HepG2 (cell line): ENCODE measurements around the gene PLD2. TPM values are rescaled to one million over a fixed set of nuclear protein-coding genes. Genes with fewer than 3 reads are reported as not detected.

ENCODE experiments used
- ATAC-seq: fragments of 200-7000 bp; cut with Tn5 transposase; 3 replicates; pipeline ENCODE4 v1.9.1; 2020; ENCODE audit warnings: mild to moderate bottlenecking, moderate library complexity
- BruUV-seq: library from RNA; stranded (reverse); fragments of 400-500 nt; replicated peaks from 2 replicates; lab custom pipeline; 2021; lab: Mats Ljungman, UMichigan
- CTCF ChIA-PET: fragments of 300-600 bp; formaldehyde crosslinking; extraction: SDS; loops from one replicate; lab custom pipeline; 2021; ENCODE audit warnings: low total read pairs, inconsistent platforms, low intra/inter-chr PET ratio; lab: Yijun Ruan, JAX
- POLR2A ChIA-PET: fragments of 350-600 bp; sonication (Branson Sonifier 250); formaldehyde crosslinking; loops from one replicate; lab custom pipeline; 2020; ENCODE audit warnings: antibody characterized with exemption, inconsistent platforms; lab: Yijun Ruan, JAX
- DNase-seq: peaks from one replicate; pipeline ENCODE4 v3.0.0-alpha.2; 2015; ENCODE audit warnings: low spot score
- FAIRE-seq: peaks from 3 replicates; lab custom pipeline; 2011; peaks lifted over from hg19 to GRCh38; lab: Jason Lieb, UNC
- H2AFZ ChIP-seq: one replicate; pipeline ENCODE4 v1.6.1; 2011; ENCODE audit warnings: low read length, inconsistent platforms
- H3K27ac ChIP-seq: fragments of 300-600 bp; 3 replicates; pipeline ENCODE4 v1.8.0; 2011; ENCODE audit warnings: mixed run types, mild to moderate bottlenecking, mixed read lengths, low read length, inconsistent platforms; ENCODE audit not compliant: insufficient read depth; ENCODE audit errors: extremely low read length
- H3K27me3 ChIP-seq, 2 experiments: fragments of 200-600 bp in 1 of 2; 2 replicates in 1 of 2; 3 replicates in 1 of 2; pipeline versions ENCODE4 v1.6.0 to v1.8.0; 2011; ENCODE audit warnings: low read length in 2 of 2, mild to moderate bottlenecking in 2 of 2, moderate library complexity in 2 of 2, inconsistent platforms in 1 of 2; ENCODE audit not compliant: insufficient read depth in 2 of 2, control insufficient read depth in 1 of 2
- H3K36me3 ChIP-seq, 2 experiments: fragments of 200-600 bp in 1 of 2; replicated peaks in 1 of 2; 2 replicates in 1 of 2; 3 replicates in 1 of 2; pipeline versions ENCODE4 v1.5.1 to v1.8.0; 2011; ENCODE audit warnings: low read length in 2 of 2, inconsistent platforms in 1 of 2; ENCODE audit not compliant: insufficient read depth in 2 of 2, control insufficient read depth in 1 of 2
- H3K4me1 ChIP-seq: 2 replicates; pipeline ENCODE4 v1.5.1; 2012; ENCODE audit warnings: low read length, inconsistent platforms; ENCODE audit not compliant: insufficient read depth
- H3K4me2 ChIP-seq: 2 replicates; pipeline ENCODE4 v1.6.0; 2011; ENCODE audit warnings: low read depth, low read length, inconsistent platforms
- H3K4me3 ChIP-seq, 3 experiments: fragments of 200-600 bp in 1 of 3; sonication (generic), shearing (Covaris generic) in 1 of 3; replicated peaks in 1 of 3; 2 replicates each; pipeline ENCODE4 v1.5.1; 2011 to 2016; ENCODE audit warnings: low read length in 3 of 3, inconsistent platforms in 2 of 3, low read depth in 2 of 3, mild to moderate bottlenecking in 2 of 3, control low read depth in 1 of 3, mixed read lengths in 1 of 3; ENCODE audit not compliant: insufficient read depth in 1 of 3
- H3K79me2 ChIP-seq: one replicate; pipeline ENCODE4 v1.6.1; 2011; ENCODE audit warnings: low read length, inconsistent platforms; ENCODE audit not compliant: insufficient read depth
- H3K9ac ChIP-seq: 2 replicates; pipeline ENCODE4 v1.6.0; 2011; ENCODE audit warnings: mild to moderate bottlenecking, low read depth, low read length, inconsistent platforms; ENCODE audit not compliant: insufficient read depth
- H3K9me3 ChIP-seq: 2 replicates; pipeline ENCODE4 v1.5.1; 2012; ENCODE audit warnings: mild to moderate bottlenecking, low read length
- H4K20me1 ChIP-seq: 2 replicates; pipeline ENCODE4 v1.6.0; 2011; ENCODE audit warnings: inconsistent platforms, mild to moderate bottlenecking, low read length, moderate library complexity; ENCODE audit not compliant: insufficient read depth
- CBFB ChIP-seq: sonication (generic); formaldehyde crosslinking; IDR thresholded peaks from 2 replicates; pipeline ENCODE4 v1.4.0; 2020; ENCODE audit warnings: missing genetic modification reagents
- CEBPG ChIP-seq: IDR thresholded peaks from 2 replicates; pipeline ENCODE4 v1.6.1; 2016
- DNMT1 ChIP-seq: sonication (generic); formaldehyde crosslinking; IDR thresholded peaks from 2 replicates; pipeline ENCODE4 v1.5.1; 2020; ENCODE audit warnings: mild to moderate bottlenecking, missing genetic modification reagents
- ELF1 ChIP-seq: sonication (generic); formaldehyde crosslinking; IDR thresholded peaks from 2 replicates; pipeline ENCODE4 v1.4.0; 2020; ENCODE audit warnings: missing genetic modification reagents
- MAFK ChIP-seq, 2 experiments: IDR thresholded peaks in 1 of 2; conservative IDR thresholded peaks in 1 of 2; 2 replicates each; pipeline ENCODE4 v1.6.1; 2011; ENCODE audit warnings: improper control_type of control experiment in 2 of 2, low read length in 2 of 2
- SMARCE1 ChIP-seq: fragments of 450-650 bp; IDR thresholded peaks from 2 replicates; pipeline ENCODE4 v1.6.1; 2017; ENCODE audit warnings: borderline replicate concordance
- TSC22D2 ChIP-seq: sonication (generic); formaldehyde crosslinking; IDR thresholded peaks from 2 replicates; pipeline ENCODE4 v1.5.1; 2020; ENCODE audit warnings: missing genetic modification reagents, mild to moderate bottlenecking, borderline replicate concordance
- ZBTB10 ChIP-seq: sonication (generic); formaldehyde crosslinking; IDR thresholded peaks from 2 replicates; pipeline ENCODE4 v1.4.0; 2020; ENCODE audit warnings: missing genetic modification reagents, borderline replicate concordance
- ZFP36L2 ChIP-seq: sonication (generic); formaldehyde crosslinking; IDR thresholded peaks from 2 replicates; pipeline ENCODE4 v1.4.0; 2020; ENCODE audit warnings: missing genetic modification reagents
- ZNF124 ChIP-seq: sonication (generic); formaldehyde crosslinking; IDR thresholded peaks from 2 replicates; pipeline ENCODE4 v1.4.0; 2020; ENCODE audit warnings: missing genetic modification reagents
- ZNF335 ChIP-seq: sonication (generic); formaldehyde crosslinking; IDR thresholded peaks from 2 replicates; pipeline ENCODE4 v1.4.0; 2020; ENCODE audit warnings: missing genetic modification reagents
- ZNF605 ChIP-seq: sonication (generic); formaldehyde crosslinking; IDR thresholded peaks from 2 replicates; pipeline ENCODE4 v1.8.0; 2022; ENCODE audit warnings: mild to moderate bottlenecking, missing genetic modification reagents
- ZNF740 ChIP-seq: sonication (generic); formaldehyde crosslinking; IDR thresholded peaks from 2 replicates; pipeline ENCODE4 v1.4.0; 2020; ENCODE audit warnings: missing genetic modification reagents
- WGBS: methylation state at CpG from one replicate; pipeline ENCODE4 v1.1.6; 2017; ENCODE audit warnings: low lambda C conversion rate; 5-methylcytosine and 5-hydroxymethylcytosine counted together
- in situ Hi-C: cut with HindIII; loops from 2 replicates; pipeline ENCODE4 v1.10.0; 2017; ENCODE audit warnings: low pct_unique_long_range_greater_than_20kb; ENCODE audit not compliant: extremely low pct_ligation_motif_present
- intact Hi-C: fragments of 100-400 bp; cut with micrococcal nuclease; formaldehyde crosslinking; loops from one replicate; pipeline ENCODE4 v1.10.0; 2022; ENCODE audit not compliant: unreplicated experiment
- polyA plus RNA-seq, 8 experiments: library from polyadenylated mRNA; depleted of rRNA in 3 of 8; stranded (reverse) in 7 of 8; unstranded in 1 of 8; fragments of >200 nt; fragmentation: Illumina TruSeq in 4 of 8; extraction: Trizol in 4 of 8; gene quantifications; 2 replicates each; pipeline versions ENCODE4 v1.2.1 to v1.2.3, GENCODE V29; 2011 to 2016; ENCODE audit warnings: low read depth in 4 of 8, missing spikeins in 1 of 8, mixed read lengths in 1 of 8; ENCODE audit not compliant: insufficient read depth in 1 of 8
- total RNA-seq, 5 experiments: library from RNA; depleted of rRNA; stranded (reverse); fragments of >200 nt; fragmentation: Illumina TruSeq; extraction: Trizol; gene quantifications; 2 replicates each; pipeline ENCODE4 v1.2.3, GENCODE V29; 2016; ENCODE audit warnings: low read depth in 1 of 5

PLD2 gene
- total and polyA plus RNA-seq, 2 of the 13 experiments (the other 11 are each of a cell fraction or from before 2014, with no cell fraction given), result 13.4 to 29.7 TPM

GRCh38 chr17:4782652-4783051, 24.3 kb upstream of the PLD2 start:
- Histone ChIP-seq H3K4me3 (no peak overlapping the region), H4K20me1 (no peaks in the 10 kb centered on the region), H3K27ac (no peak overlapping the region)
- POLR2A ChIA-PET, result interaction anchor here (0.6 kb wide), 2 partner anchors 14 to 61 kb away, joined by 3 read pairs; no protein-coding TSS in a partner anchor
- no peak for TF ChIP-seq ZNF605 (CRISPR knock-in tag)
- no peak for TF ChIP-seq MAFK (conservative IDR thresholded peaks at IDR 0.05 in 1 of 2, IDR thresholded peaks at IDR 0.05 in 1 of 2; ENCODE audit: low read length in 2 of 2)
- no peak for TF ChIP-seq ZBTB10 (CRISPR knock-in tag)
- no peak for TF ChIP-seq TSC22D2 (CRISPR knock-in tag)
- no peak for TF ChIP-seq ZNF124 (CRISPR knock-in tag)
- no peak for TF ChIP-seq SMARCE1
- no peak for TF ChIP-seq CBFB
- no peak for TF ChIP-seq ZFP36L2
- TF ChIP-seq ZNF740 (CRISPR knock-in tag), result no peak
- TF ChIP-seq DNMT1, result no peak
- no peak for TF ChIP-seq CEBPG (CRISPR knock-in tag)
- no peak for TF ChIP-seq ZNF335
- no peak for TF ChIP-seq ELF1 (CRISPR knock-in tag)
- TF ChIP-seq, all 625 proteins: peak for 0
- no TSS peak for BruUV-seq
- intact Hi-C loops, result no loop called here
- no peak for DNase-seq
- Histone ChIP-seq H3K9ac (no peak overlapping the region), H2AFZ (no peak overlapping the region), H3K36me3 (peaks cover 6 to 8% of the 10 kb centered on the region in 2 experiments; a peak in 4 of 5 replicates), H3K4me1 (peaks cover 33% of the 10 kb centered on the region), H3K79me2 (no peaks in the 10 kb centered on the region), H3K9me3 (no peaks in the 10 kb centered on the region), H3K4me2 (no peak overlapping the region), H3K27me3 (no peaks in the 10 kb centered on the region)
- in situ Hi-C loops, result loop anchor here (10.0 kb wide), 1 partner anchor 48 kb away; the partner anchor contains the start of genes CXCL16, MED11 and ZMYND15
- WGBS, result 95% methylated on average over 28 of the region's 28 CpGs
- no peak for FAIRE-seq
- CTCF ChIA-PET, result no interaction called here
- ATAC-seq, result no peak
